HG03095 (cell line): ENCODE results near the gene MAD1L1.
"Not testable (repeated sequence)": the region's sequence is repeated elsewhere in the genome, so short reads cannot be mapped to it uniquely, and the experiment has no call there.

Source experiments
- ATAC-seq: cut with Tn5 transposase; IDR thresholded peaks from one replicate; pipeline ENCODE4 v1.9.1; 2021; ENCODE audit warnings: moderate library complexity; ENCODE audit not compliant: unreplicated experiment

MAD1L1 gene

GRCh38 chr7:2232766-2233520 lies at the start of gene MAD1L1:
Gene MAD1L1, minus strand, starts transcription at chr7:2232945. Its CDS starts 2,812 bp downstream, at chr7:2230133.
- ATAC-seq = peak; percentile 61

- no peak for ATAC-seq
Measured at GRCh38 chr7:2282185-2282751, 49.5 kb upstream of the MAD1L1 start.

GRCh38 chr7:2281541-2281940 lies 48.8 kb upstream of the MAD1L1 start:
- ATAC-seq = no peak

GRCh38 chr7:2280424-2280823 lies 47.7 kb upstream of the MAD1L1 start:
- ATAC-seq = no peak

GRCh38 chr7:2279896-2280295 lies 47.2 kb upstream of the MAD1L1 start:
- no peak for ATAC-seq

- no peak for ATAC-seq
Measured at GRCh38 chr7:2278026-2278425, 45.3 kb upstream of the MAD1L1 start.

GRCh38 chr7:2276107-2276506 lies 43.4 kb upstream of the MAD1L1 start:
- no peak for ATAC-seq

GRCh38 chr7:2275101-2275500 lies 42.4 kb upstream of the MAD1L1 start:
- no peak for ATAC-seq

- ATAC-seq = no peak
Measured at GRCh38 chr7:2274666-2275065, 41.9 kb upstream of the MAD1L1 start.

- no peak for ATAC-seq
Measured at GRCh38 chr7:2273866-2274265, 41.1 kb upstream of the MAD1L1 start.

GRCh38 chr7:2272031-2272430 lies 39.3 kb upstream of the MAD1L1 start:
- ATAC-seq = no peak

GRCh38 chr7:2271273-2272026 lies 38.7 kb upstream of the MAD1L1 start:
- ATAC-seq = no peak

GRCh38 chr7:2270495-2270894 lies 37.8 kb upstream of the MAD1L1 start:
- ATAC-seq = no peak

GRCh38 chr7:2269991-2270460 lies 37.3 kb upstream of the MAD1L1 start:
- no peak for ATAC-seq

GRCh38 chr7:2269089-2269990 lies 36.6 kb upstream of the MAD1L1 start:
- not testable (repeated sequence) for ATAC-seq

- ATAC-seq = no peak
Measured at GRCh38 chr7:2266911-2267310, 34.2 kb upstream of the MAD1L1 start.

GRCh38 chr7:2264158-2264557 lies 31.4 kb upstream of the MAD1L1 start:
- no peak for ATAC-seq

- ATAC-seq = no peak
Measured at GRCh38 chr7:2263176-2263575, 30.4 kb upstream of the MAD1L1 start.

- no peak for ATAC-seq
Measured at GRCh38 chr7:2261611-2262010, 28.9 kb upstream of the MAD1L1 start.

GRCh38 chr7:2260820-2261219 lies 28.1 kb upstream of the MAD1L1 start:
- ATAC-seq = no peak

- no peak for ATAC-seq
Measured at GRCh38 chr7:2259480-2259879, 26.7 kb upstream of the MAD1L1 start.
